Measurements from ENCODE around the gene MRPL12.

MRPL12 gene

DNA sequence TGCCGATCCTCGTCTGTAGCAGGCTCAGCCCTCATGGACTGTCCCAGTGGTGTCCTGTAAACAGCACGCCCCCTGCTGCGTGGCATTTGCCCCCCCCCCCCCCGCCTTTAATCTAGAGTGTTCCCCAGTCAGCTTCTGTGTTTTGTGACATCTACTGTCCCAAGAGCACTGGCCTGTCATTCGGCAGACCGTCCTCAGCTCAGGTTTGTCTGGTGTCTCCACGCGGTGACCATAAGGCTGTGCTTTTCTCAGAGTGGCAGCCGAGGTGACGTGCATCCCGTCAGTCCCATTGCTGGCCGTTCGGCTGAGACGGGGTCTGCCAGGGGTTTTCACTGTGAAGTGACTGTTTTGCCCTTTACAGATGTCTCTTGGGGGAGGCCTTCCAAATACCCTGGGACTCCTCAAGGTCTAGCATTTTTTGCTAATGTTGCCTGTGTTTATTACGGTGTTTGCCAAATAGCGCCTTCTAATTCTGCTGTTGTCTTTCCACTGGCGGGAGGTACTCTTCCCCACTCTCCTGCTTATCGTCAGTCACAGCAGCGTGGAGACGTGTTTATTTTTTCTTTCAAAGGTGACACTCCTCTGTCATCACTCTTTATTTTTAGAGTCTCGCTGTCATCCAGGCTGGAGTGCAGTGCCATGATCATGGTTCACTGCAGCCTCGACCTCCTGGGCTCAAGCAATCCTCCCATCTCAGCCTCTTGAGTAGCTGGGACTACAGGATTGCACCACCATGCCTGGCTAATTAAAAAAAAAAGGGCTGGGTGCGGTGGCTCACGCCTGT lies 5.7 kb upstream of the MRPL12 start:
- no peak for DNase-seq
- Histone ChIP-seq H3K27ac (no peak overlapping the region), H3K27me3 (replicated peaks) (no peaks in the 10 kb centered on the region), H3K4me3 (ENCODE audit: low read depth, low read length) (no peak overlapping the region), H3K36me3 (replicated peaks) (peaks cover 87% of the 10 kb centered on the region)
- in situ Hi-C loops (cut with HindIII; ENCODE audit: low pct_ligation_motif_present, low sequenced_read_pairs): no loop called here
- TF ChIP-seq, protein P1, sequence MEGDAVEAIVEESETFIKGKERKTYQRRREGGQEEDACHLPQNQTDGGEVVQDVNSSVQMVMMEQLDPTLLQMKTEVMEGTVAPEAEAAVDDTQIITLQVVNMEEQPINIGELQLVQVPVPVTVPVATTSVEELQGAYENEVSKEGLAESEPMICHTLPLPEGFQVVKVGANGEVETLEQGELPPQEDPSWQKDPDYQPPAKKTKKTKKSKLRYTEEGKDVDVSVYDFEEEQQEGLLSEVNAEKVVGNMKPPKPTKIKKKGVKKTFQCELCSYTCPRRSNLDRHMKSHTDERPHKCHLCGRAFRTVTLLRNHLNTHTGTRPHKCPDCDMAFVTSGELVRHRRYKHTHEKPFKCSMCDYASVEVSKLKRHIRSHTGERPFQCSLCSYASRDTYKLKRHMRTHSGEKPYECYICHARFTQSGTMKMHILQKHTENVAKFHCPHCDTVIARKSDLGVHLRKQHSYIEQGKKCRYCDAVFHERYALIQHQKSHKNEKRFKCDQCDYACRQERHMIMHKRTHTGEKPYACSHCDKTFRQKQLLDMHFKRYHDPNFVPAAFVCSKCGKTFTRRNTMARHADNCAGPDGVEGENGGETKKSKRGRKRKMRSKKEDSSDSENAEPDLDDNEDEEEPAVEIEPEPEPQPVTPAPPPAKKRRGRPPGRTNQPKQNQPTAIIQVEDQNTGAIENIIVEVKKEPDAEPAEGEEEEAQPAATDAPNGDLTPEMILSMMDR (IDR thresholded peaks at IDR 0.05; ENCODE audit: low read depth, low read length, missing control alignments): no peak

DNA sequence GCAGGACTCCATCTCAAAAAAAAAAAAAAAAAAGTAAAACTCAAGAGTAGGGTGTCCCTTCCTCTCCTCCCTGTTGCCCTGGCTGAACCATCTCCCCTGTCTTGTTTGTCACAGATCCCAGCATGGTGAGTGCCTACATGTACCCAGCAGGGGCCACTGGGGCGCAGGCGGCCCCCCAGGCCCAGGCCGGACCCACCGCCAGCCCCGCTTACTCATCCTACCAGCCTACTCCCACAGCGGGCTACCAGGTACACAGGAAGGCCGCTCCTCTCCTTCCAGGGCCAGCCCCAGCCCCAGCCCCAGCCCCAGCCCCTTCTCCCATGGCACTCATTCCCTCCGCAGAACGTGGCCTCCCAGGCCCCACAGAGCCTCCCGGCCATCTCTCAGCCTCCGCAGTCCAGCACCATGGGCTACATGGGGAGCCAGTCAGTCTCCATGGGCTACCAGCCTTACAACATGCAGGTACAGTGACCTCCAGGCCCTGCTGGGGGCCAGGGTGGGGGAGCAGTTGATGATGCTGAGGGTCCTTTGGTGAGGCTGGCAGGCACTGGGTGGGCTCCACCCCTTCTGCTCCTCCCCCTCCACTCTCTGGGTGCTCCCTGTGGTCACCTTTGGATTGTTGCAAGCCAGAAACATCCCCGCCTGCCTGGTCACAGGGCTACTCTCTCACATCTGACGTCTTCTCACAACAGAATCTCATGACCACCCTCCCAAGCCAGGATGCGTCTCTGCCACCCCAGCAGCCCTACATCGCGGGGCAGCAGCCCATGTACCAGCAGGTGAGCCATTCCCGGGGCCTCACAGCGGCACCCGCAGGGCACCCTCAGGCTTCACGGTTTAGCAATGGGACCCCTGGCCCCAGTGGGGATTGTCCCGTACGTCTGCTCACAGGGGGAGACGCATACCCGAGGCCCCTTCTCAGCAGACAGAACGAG lies 2.5 kb upstream of the MRPL12 start:
- in situ Hi-C loops (cut with HindIII; ENCODE audit: low pct_ligation_motif_present, low sequenced_read_pairs): no loop called here
- Histone ChIP-seq H3K36me3 (replicated peaks) (peaks cover 64% of the 10 kb centered on the region), H3K27ac (no peak overlapping the region)

DNA sequence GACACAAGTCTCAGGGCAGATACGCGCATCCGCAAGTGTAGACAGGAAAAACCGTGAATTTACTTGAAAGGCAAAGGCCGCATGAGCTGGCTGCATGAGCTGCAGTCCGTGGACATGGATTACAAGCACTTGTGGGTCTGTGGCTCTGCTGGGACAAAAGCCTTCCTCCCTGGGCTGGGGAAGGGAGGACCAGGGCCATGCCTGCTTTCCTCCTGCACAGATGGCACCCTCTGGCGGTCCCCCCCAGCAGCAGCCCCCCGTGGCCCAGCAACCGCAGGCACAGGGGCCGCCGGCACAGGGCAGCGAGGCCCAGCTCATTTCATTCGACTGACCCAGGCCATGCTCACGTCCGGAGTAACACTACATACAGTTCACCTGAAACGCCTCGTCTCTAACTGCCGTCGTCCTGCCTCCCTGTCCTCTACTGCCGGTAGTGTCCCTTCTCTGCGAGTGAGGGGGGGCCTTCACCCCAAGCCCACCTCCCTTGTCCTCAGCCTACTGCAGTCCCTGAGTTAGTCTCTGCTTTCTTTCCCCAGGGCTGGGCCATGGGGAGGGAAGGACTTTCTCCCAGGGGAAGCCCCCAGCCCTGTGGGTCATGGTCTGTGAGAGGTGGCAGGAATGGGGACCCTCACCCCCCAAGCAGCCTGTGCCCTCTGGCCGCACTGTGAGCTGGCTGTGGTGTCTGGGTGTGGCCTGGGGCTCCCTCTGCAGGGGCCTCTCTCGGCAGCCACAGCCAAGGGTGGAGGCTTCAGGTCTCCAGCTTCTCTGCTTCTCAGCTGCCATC lies 1.7 kb upstream of the MRPL12 start:
- in situ Hi-C loops (cut with HindIII; ENCODE audit: low pct_ligation_motif_present, low sequenced_read_pairs): no loop called here

More for the DNA sequence above, 2.5 kb upstream of the MRPL12 start:
- TF ChIP-seq, protein P1 (IDR thresholded peaks at IDR 0.05; ENCODE audit: low read depth, low read length, missing control alignments): no peak
- DNase-seq: no peak
- Histone ChIP-seq H3K27me3 (replicated peaks) (no peaks in the 10 kb centered on the region), H3K4me3 (ENCODE audit: low read depth, low read length) (no peak overlapping the region)

DNA sequence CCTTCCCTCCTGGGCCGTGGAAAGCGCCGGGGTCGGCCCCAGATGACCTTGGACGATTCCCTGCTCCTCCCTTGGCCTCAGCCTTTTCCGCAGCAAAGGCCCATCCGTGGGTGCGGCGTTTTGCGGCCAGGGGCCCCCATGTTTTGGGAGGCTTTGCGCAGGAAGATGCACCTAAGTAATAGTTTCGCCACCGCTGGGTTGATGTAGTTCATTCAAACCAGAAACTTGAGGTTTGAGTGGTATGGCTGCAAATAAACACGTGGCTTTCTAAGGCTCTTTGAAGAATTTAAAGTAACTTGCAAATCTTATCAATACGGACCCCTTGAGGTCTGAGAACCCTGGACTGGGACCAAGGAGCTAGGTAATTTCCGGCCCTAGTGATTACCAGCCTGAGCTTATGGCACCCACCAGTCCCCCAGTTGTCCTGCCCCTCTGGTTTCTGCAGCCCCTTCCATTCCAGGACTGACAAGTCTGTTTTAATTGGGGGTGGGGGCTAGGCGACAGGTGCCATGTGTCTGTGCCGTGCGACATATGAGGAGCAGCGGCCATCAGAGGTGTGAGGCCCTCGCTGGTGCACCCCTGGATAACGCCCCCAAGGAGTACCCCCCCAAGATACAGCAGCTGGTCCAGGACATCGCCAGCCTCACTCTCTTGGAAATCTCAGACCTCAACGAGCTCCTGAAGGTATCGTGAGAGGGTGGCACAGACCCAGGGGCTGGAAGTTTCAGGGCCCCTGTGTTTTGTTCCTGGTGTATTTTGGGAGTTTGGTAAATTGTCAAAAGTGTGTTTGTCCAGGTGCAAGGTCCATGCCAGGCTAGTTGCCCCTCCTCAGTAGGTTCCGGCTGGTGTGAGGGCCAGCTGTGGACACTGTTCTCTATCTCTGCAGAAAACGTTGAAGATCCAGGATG lies 834 bp downstream of the MRPL12 start:
- DNase-seq: no peak
- in situ Hi-C loops (cut with HindIII; ENCODE audit: low pct_ligation_motif_present, low sequenced_read_pairs): no loop called here
- Histone ChIP-seq H3K36me3 (replicated peaks) (peaks cover 59% of the 10 kb centered on the region), H3K27me3 (replicated peaks) (no peaks in the 10 kb centered on the region), H3K4me3 (ENCODE audit: low read depth, low read length) (peak overlapping the region; percentile 86), H3K27ac (peak overlapping the region; percentile 86)
- TF ChIP-seq, protein P1 (IDR thresholded peaks at IDR 0.05; ENCODE audit: low read depth, low read length, missing control alignments): no peak

More for the DNA sequence above, 1.7 kb upstream of the MRPL12 start:
- TF ChIP-seq, protein P1 (IDR thresholded peaks at IDR 0.05; ENCODE audit: low read depth, low read length, missing control alignments): peak; percentile 23
- Histone ChIP-seq H3K4me3 (ENCODE audit: low read depth, low read length) (peak overlapping the region; percentile 17), H3K27ac (no peak overlapping the region), H3K36me3 (replicated peaks) (peaks cover 63% of the 10 kb centered on the region), H3K27me3 (replicated peaks) (no peaks in the 10 kb centered on the region)
- DNase-seq: no peak

Measured in brain microvascular endothelial cell (primary cell).